Natural killer cell (primary cell): ENCODE measurements around the gene NME5. TPM values are rescaled to one million over a fixed set of nuclear protein-coding genes. Genes with fewer than 3 reads are reported as not detected.

Source experiments
- ATAC-seq, 3 donors: fragments of 150-1000 bp in 2 of 3; fragments of 200-7000 bp in 1 of 3; cut with Tn5 transposase; 1 replicate in 1 of 3; 2 replicates in 2 of 3; pipeline ENCODE4 v1.10.0; 2021; ENCODE audit warnings: mild to moderate bottlenecking in 2 of 3, moderate library complexity in 2 of 3
- DNase-seq, 2 donors: peaks; one replicate each; pipeline versions ENCODE4 v3.0.0 to v3.0.0-alpha.2; 2013 to 2021; ENCODE audit warnings: mixed read lengths in 1 of 2
- H3K27ac ChIP-seq: one replicate; pipeline ENCODE4 v1.5.1; 2013; ENCODE audit warnings: mild to moderate bottlenecking, low read length
- H3K27me3 ChIP-seq: one replicate; pipeline ENCODE4 v1.6.1; 2013; ENCODE audit warnings: low read length; ENCODE audit not compliant: control insufficient read depth, insufficient read depth
- H3K36me3 ChIP-seq: one replicate; pipeline ENCODE4 v1.6.1; 2013; ENCODE audit warnings: low read length; ENCODE audit not compliant: control insufficient read depth, insufficient read depth
- H3K4me1 ChIP-seq: one replicate; pipeline ENCODE4 v1.6.1; 2013; ENCODE audit warnings: low read length; ENCODE audit not compliant: control insufficient read depth, insufficient read depth
- H3K4me3 ChIP-seq: one replicate; pipeline ENCODE4 v1.5.1; 2013; ENCODE audit warnings: low read length
- H3K9me3 ChIP-seq: one replicate; pipeline ENCODE4 v1.6.1; 2013; ENCODE audit warnings: low read length; ENCODE audit not compliant: control insufficient read depth, insufficient read depth
- H3K27ac Mint-ChIP-seq, 2 donors: one replicate each; pipeline ENCODE4 v1.8.0; 2022; ENCODE audit warnings: mild to moderate bottlenecking in 2 of 2, mixed read lengths in 2 of 2, moderate library complexity in 1 of 2
- H3K27me3 Mint-ChIP-seq, 2 donors: one replicate each; pipeline ENCODE4 v1.8.0; 2022; ENCODE audit warnings: low read depth in 2 of 2, mixed read lengths in 2 of 2
- H3K36me3 Mint-ChIP-seq: one replicate; pipeline ENCODE4 v1.8.0; 2022; ENCODE audit warnings: mixed read lengths
- H3K4me1 Mint-ChIP-seq, 2 donors: one replicate each; pipeline ENCODE4 v1.8.0; 2022; ENCODE audit warnings: mixed read lengths in 2 of 2
- H3K4me3 Mint-ChIP-seq: one replicate; pipeline ENCODE4 v1.8.0; 2022; ENCODE audit warnings: mild to moderate bottlenecking, moderate library complexity, mixed read lengths
- H3K9me3 Mint-ChIP-seq, 2 donors: one replicate each; pipeline ENCODE4 v1.8.0; 2022; ENCODE audit warnings: mixed read lengths in 2 of 2
- WGBS: methylation state at CpG from one replicate; pipeline ENCODE4 v1.1.7; 2013; ENCODE audit warnings: missing lambda C conversion rate; ENCODE audit not compliant: insufficient coverage; 5-methylcytosine and 5-hydroxymethylcytosine counted together
- intact Hi-C: fragments of 100-400 bp; cut with micrococcal nuclease; formaldehyde crosslinking; loops from one replicate; pipeline ENCODE4 v1.14.2; 2022
- total RNA-seq, 4 donors: library from RNA; stranded (reverse); fragments of 120-200 nt in 1 of 4; gene quantifications; one replicate each; pipeline versions ENCODE4 v1.2.3 to v1.2.4, GENCODE V29; 2013 to 2022
- TF ChIP-seq, protein P1 (sequence below): fragments of 200-600 bp; IDR thresholded peaks from one replicate; pipeline ENCODE4 v1.8.0; 2022; ENCODE audit warnings: antibody characterized with exemption

Gene NME5
- total RNA-seq, 3 donors from 2014 or later (not counting 1 experiment from before 2014, with no cell fraction given) = not detected

DNA sequence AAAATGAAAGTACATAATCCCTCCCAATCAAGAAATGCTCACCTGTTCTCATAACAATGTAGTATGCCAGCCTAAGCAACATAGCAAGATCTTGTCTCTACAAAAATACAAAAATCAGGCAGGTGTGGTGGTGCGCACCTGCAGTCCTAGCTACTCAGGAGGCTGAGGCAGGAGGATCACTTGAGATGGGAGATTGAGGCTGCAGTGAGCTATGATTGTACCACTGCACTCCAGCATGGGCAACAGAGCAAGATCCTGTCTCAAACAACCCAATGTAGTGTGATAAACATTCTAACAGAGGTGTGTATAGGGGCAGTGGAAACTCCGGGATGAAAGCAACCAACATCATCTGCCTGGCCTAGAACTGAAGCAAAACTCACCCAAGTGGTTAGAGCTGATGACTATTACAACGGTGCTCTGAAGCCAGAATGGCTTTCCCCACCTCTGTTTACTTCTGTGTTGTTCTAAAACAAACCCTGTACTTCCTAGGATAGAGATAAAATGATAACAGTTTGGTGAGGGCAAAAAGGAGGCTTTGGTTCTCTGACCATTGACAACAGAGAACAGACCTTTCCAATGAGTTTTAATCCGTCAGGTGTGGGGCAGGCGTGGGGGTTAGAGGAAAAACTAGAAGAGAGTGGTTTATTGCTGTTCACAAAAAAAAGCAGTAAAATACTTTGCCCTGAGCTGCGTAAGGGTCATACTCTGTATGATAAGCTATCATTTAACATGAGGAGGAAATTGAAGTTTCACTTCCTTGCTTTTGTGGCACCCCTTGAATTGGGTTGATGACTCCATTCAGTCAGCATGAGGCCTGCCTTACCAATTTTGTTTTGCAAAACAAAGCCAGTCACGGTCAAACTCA lies 36.5 kb downstream of the NME5 start:
- no peak for ATAC-seq
- TF ChIP-seq, protein P1, sequence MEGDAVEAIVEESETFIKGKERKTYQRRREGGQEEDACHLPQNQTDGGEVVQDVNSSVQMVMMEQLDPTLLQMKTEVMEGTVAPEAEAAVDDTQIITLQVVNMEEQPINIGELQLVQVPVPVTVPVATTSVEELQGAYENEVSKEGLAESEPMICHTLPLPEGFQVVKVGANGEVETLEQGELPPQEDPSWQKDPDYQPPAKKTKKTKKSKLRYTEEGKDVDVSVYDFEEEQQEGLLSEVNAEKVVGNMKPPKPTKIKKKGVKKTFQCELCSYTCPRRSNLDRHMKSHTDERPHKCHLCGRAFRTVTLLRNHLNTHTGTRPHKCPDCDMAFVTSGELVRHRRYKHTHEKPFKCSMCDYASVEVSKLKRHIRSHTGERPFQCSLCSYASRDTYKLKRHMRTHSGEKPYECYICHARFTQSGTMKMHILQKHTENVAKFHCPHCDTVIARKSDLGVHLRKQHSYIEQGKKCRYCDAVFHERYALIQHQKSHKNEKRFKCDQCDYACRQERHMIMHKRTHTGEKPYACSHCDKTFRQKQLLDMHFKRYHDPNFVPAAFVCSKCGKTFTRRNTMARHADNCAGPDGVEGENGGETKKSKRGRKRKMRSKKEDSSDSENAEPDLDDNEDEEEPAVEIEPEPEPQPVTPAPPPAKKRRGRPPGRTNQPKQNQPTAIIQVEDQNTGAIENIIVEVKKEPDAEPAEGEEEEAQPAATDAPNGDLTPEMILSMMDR = no peak
- Mint-ChIP-seq H3K9me3 (no peaks in the 10 kb centered on the region), H3K27ac (no peak overlapping the region), H3K4me1 (no peaks in the 10 kb centered on the region), H3K36me3 (no peaks in the 10 kb centered on the region), H3K27me3 (peaks cover 11 to 18% of the 10 kb centered on the region in 2 donors), H3K4me3 (no peak overlapping the region)
- intact Hi-C loops = no loop called here
- H3K27ac ChIP-seq = no peak overlapping the region
- DNase-seq = no peak
- no peak overlapping the region for H3K4me3 ChIP-seq
- no peaks in the 10 kb centered on the region for H3K4me1 ChIP-seq
- no peaks in the 10 kb centered on the region for H3K36me3 ChIP-seq
- H3K27me3 ChIP-seq = no peaks in the 10 kb centered on the region
- 67% methylated on average over 7 of the region's 7 CpGs for WGBS
- no peaks in the 10 kb centered on the region for H3K9me3 ChIP-seq

DNA sequence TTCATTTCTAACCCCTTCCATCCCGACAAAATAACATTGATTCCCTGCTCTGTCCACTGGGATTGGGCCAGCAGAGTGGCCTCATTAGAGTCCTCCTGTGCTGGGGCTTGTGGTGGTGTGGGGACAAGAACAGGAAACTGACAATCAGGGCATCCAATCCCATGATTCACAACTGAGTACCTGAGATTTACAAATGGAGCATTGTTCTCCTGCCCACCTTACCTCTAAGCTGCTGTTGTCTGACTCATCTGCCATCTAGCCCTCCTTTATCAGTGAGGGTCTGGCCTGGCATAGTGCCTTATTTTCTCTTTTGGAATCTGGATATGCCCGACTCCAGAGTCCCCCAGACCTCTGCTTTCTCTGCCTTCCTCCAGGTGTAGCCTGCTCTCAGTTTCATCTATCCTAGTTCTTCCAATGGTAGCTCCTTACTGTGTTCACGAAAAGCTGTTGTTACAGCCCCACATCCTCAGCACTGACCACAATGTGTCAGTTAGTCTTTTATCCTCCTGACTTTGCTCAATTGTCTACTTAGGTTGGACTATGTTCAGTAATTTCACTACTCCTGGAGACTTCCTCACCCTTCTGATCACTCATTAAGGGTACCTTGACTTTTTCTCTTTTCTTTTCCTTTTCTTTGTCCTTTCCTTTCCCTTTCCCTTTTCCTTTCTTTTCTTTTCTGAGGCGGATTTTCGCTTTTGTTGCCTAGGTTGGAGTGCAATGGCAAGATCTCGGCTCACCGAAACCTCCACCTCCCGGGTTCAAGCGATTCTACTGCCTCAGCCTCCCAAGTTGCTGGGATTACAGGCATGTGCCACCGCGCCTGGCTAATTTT lies 42.0 kb downstream of the NME5 start:
- Histone ChIP-seq H3K9me3 (no peaks in the 10 kb centered on the region), H3K4me3 (no peak overlapping the region), H3K36me3 (no peaks in the 10 kb centered on the region), H3K27me3 (no peaks in the 10 kb centered on the region), H3K4me1 (no peaks in the 10 kb centered on the region), H3K27ac (no peak overlapping the region)
- DNase-seq = no peak
- no peak for ATAC-seq
- H3K9me3 Mint-ChIP-seq = no peaks in the 10 kb centered on the region
- H3K4me1 Mint-ChIP-seq = no peaks in the 10 kb centered on the region
- intact Hi-C loops = no loop called here
- 83% methylated on average over 11 of the region's 11 CpGs for WGBS
- H3K27ac Mint-ChIP-seq = no peak overlapping the region
- TF ChIP-seq, protein P1 = no peak
- no peaks in the 10 kb centered on the region for H3K36me3 Mint-ChIP-seq
- H3K27me3 Mint-ChIP-seq = peaks cover 14 to 36% of the 10 kb centered on the region in 2 donors
- no peak overlapping the region for H3K4me3 Mint-ChIP-seq

DNA sequence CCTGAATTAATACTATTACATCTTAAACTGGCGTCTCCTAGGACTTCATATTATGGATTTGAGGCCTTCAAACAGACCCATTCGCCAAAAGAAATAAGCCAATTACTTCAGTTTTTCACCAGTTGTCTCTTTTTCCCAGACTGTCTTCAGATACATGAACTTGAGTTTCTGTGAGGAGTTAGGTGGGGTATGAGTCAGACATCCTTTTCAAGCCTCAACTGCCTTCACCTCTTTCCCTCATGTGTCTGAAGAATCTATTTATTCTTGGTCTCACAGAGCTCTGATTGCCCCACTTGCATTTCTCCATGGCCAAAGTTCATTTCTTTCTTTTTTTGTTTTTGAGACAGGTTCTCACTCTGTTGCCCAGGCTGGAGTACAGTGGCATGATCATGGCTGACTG lies 42.9 kb downstream of the NME5 start:
- H3K4me1 Mint-ChIP-seq = no peaks in the 10 kb centered on the region
- DNase-seq (no peak), ATAC-seq (no peak)
- intact Hi-C loops = no loop called here
- TF ChIP-seq, protein P1 = no peak
- peaks cover 14 to 40% of the 10 kb centered on the region in 2 donors for H3K27me3 Mint-ChIP-seq
- no peak overlapping the region for H3K4me3 ChIP-seq
- no peaks in the 10 kb centered on the region for H3K9me3 Mint-ChIP-seq
- no peaks in the 10 kb centered on the region for H3K27me3 ChIP-seq
- no peak overlapping the region for H3K27ac ChIP-seq
- H3K9me3 ChIP-seq = no peaks in the 10 kb centered on the region
- WGBS = 91% methylated on average over 2 of the region's 2 CpGs
- no peaks in the 10 kb centered on the region for H3K4me1 ChIP-seq
- H3K36me3 Mint-ChIP-seq = no peaks in the 10 kb centered on the region
- no peak overlapping the region for H3K4me3 Mint-ChIP-seq
- H3K27ac Mint-ChIP-seq = no peak overlapping the region
- H3K36me3 ChIP-seq = no peaks in the 10 kb centered on the region
